Osteoblast (primary cell): ENCODE results near the gene SLC12A7. TPM values are rescaled to one million over a fixed set of nuclear protein-coding genes. Genes with fewer than 3 reads are reported as not detected.
A peak's percentile ranks its signal among the peaks of the same experiment; 100 is the strongest.

Source experiments
- DNase-seq: peaks from one replicate; pipeline ENCODE4 v3.0.0; 2011; ENCODE audit warnings: low spot score, mixed read lengths; ENCODE audit not compliant: insufficient read length; ENCODE audit errors: missing footprints
- H2AFZ ChIP-seq: 2 replicates; pipeline ENCODE4 v1.6.0; 2011; ENCODE audit warnings: mild to moderate bottlenecking, low read length
- H3K27ac ChIP-seq: 2 replicates; pipeline ENCODE4 v1.5.1; 2011; ENCODE audit warnings: mild to moderate bottlenecking, low read depth, low read length, moderate library complexity
- H3K27me3 ChIP-seq: 2 replicates; pipeline ENCODE4 v1.6.0; 2012; ENCODE audit warnings: mild to moderate bottlenecking, control low read depth, inconsistent platforms, low read length, moderate library complexity; ENCODE audit not compliant: insufficient read depth
- H3K36me3 ChIP-seq: 2 replicates; pipeline ENCODE4 v1.5.1; 2011; ENCODE audit warnings: mild to moderate bottlenecking, low read length, control low read depth, moderate library complexity; ENCODE audit not compliant: insufficient read depth
- H3K4me1 ChIP-seq: 2 replicates; pipeline ENCODE4 v1.5.1; 2011; ENCODE audit warnings: mild to moderate bottlenecking, low read length, control low read depth, moderate library complexity; ENCODE audit not compliant: insufficient read depth
- H3K4me2 ChIP-seq: 2 replicates; pipeline ENCODE4 v1.6.0; 2011; ENCODE audit warnings: mild to moderate bottlenecking, low read length; ENCODE audit not compliant: insufficient read depth
- H3K4me3 ChIP-seq: fragments of 200-600 bp; sonication (generic); 3 replicates; pipeline ENCODE4 v1.5.1; 2012; ENCODE audit warnings: mild to moderate bottlenecking, low read length, inconsistent platforms; ENCODE audit not compliant: insufficient read depth
- H3K79me2 ChIP-seq: 2 replicates; pipeline ENCODE4 v1.6.0; 2012; ENCODE audit warnings: mild to moderate bottlenecking, low read length, control low read depth, inconsistent platforms; ENCODE audit not compliant: insufficient read depth
- H3K9me3 ChIP-seq: 2 replicates; pipeline ENCODE4 v1.5.1; 2011; ENCODE audit warnings: low read depth, low read length, control low read depth
- H4K20me1 ChIP-seq: 2 replicates; pipeline ENCODE4 v1.6.0; 2012; ENCODE audit warnings: mild to moderate bottlenecking, low read length, control low read depth; ENCODE audit not compliant: insufficient read depth
- CTCF ChIP-seq: IDR thresholded peaks from 2 replicates; pipeline ENCODE4 v1.5.1; 2011; ENCODE audit warnings: mild to moderate bottlenecking, low read depth, low read length, moderate library complexity; ENCODE audit errors: extremely low read depth
- total RNA-seq: library from RNA; depleted of rRNA; stranded (reverse); fragments of >200 nt; gene quantifications from 2 replicates; pipeline ENCODE4 v1.2.3, GENCODE V29; 2012

SLC12A7 gene
- total RNA-seq, 1 donor, result 6.9 TPM

GRCh38 chr5:1103093-1103492 is 8.8 kb downstream of the SLC12A7 start:
- Histone ChIP-seq H2AFZ (no peak overlapping the region), H3K79me2 (no peaks in the 10 kb centered on the region), H3K4me1 (no peaks in the 10 kb centered on the region), H4K20me1 (peaks cover 28% of the 10 kb centered on the region), H3K27me3 (no peaks in the 10 kb centered on the region), H3K36me3 (no peaks in the 10 kb centered on the region), H3K4me2 (no peak overlapping the region), H3K4me3 (no peak overlapping the region), H3K27ac (no peak overlapping the region), H3K9me3 (no peaks in the 10 kb centered on the region)
- TF ChIP-seq CTCF, result no peak
- no peak for DNase-seq

- Histone ChIP-seq H3K27me3 (no peaks in the 10 kb centered on the region), H2AFZ (peak overlapping the region; percentile 20), H3K9me3 (no peaks in the 10 kb centered on the region), H4K20me1 (peaks cover 27% of the 10 kb centered on the region), H3K79me2 (no peaks in the 10 kb centered on the region), H3K4me1 (no peaks in the 10 kb centered on the region), H3K4me3 (no peak overlapping the region), H3K4me2 (no peak overlapping the region), H3K27ac (no peak overlapping the region), H3K36me3 (no peaks in the 10 kb centered on the region)
- TF ChIP-seq CTCF, result no peak
- no peak for DNase-seq
Measured at GRCh38 chr5:1101961-1102713, 9.7 kb downstream of the SLC12A7 start.

- no peak for TF ChIP-seq CTCF
- H3K4me2 ChIP-seq, result no peak overlapping the region
- no peaks in the 10 kb centered on the region for H3K9me3 ChIP-seq
- H3K4me3 ChIP-seq, result no peak overlapping the region
- H4K20me1 ChIP-seq, result peaks cover 23% of the 10 kb centered on the region
- H2AFZ ChIP-seq, result no peak overlapping the region
- no peak overlapping the region for H3K27ac ChIP-seq
- H3K79me2 ChIP-seq, result no peaks in the 10 kb centered on the region
- no peaks in the 10 kb centered on the region for H3K36me3 ChIP-seq
- DNase-seq, result no peak
- no peaks in the 10 kb centered on the region for H3K27me3 ChIP-seq
- no peaks in the 10 kb centered on the region for H3K4me1 ChIP-seq
Measured at GRCh38 chr5:1100664-1101574, 10.9 kb downstream of the SLC12A7 start.
